B cell (primary cell): ENCODE measurements around the gene FAM124A. TPM values are rescaled to one million over a fixed set of nuclear protein-coding genes. Genes with fewer than 3 reads are reported as not detected.

Source experiments
- ATAC-seq: fragments of 200-7000 bp; cut with Tn5 transposase; one replicate; pipeline ENCODE4 v1.10.0; 2021; ENCODE audit warnings: low read depth, mild to moderate bottlenecking, moderate number of reproducible peaks, moderate library complexity
- CTCF ChIA-PET: fragments of 350-600 bp; sonication (Branson Sonifier 250); formaldehyde crosslinking; loops from one replicate; lab custom pipeline; 2021; ENCODE audit warnings: antibody characterized with exemption, inconsistent platforms; lab: Charles Lee
- POLR2A ChIA-PET: fragments of 350-600 bp; sonication (Branson Sonifier 250); formaldehyde crosslinking; loops from one replicate; lab custom pipeline; 2021; ENCODE audit warnings: antibody characterized with exemption; lab: Charles Lee
- DNase-seq: peaks from one replicate; pipeline ENCODE4 v3.0.0; 2013
- H2AFZ ChIP-seq: 2 replicates; pipeline ENCODE4 v1.6.1; 2012; ENCODE audit warnings: mild to moderate bottlenecking, low read depth, low read length; ENCODE audit not compliant: insufficient read depth, poor library complexity, severe bottlenecking
- H3K27ac ChIP-seq, 2 donors: 1 replicate in 1 of 2; 2 replicates in 1 of 2; pipeline ENCODE4 v1.5.1; 2012 to 2013; ENCODE audit warnings: low read length in 2 of 2, mild to moderate bottlenecking in 2 of 2, moderate library complexity in 1 of 2
- H3K27me3 ChIP-seq, 4 experiments: fragments of 200-600 bp in 1 of 4; sonication (generic) in 1 of 4; replicated peaks in 1 of 4; 1 replicate in 2 of 4; 2 replicates in 2 of 4; pipeline versions ENCODE4 v1.6.1 to v1.7.0; 2013 to 2016; ENCODE audit warnings: low read length in 3 of 4, mild to moderate bottlenecking in 2 of 4, mixed read lengths in 1 of 4, moderate library complexity in 1 of 4; ENCODE audit not compliant: insufficient read depth in 4 of 4, control insufficient read depth in 3 of 4; ENCODE audit errors: control extremely low read depth in 1 of 4
- H3K36me3 ChIP-seq, 2 experiments: replicated peaks in 1 of 2; 1 replicate in 1 of 2; 2 replicates in 1 of 2; pipeline versions ENCODE4 v1.6.1 to v1.7.1; 2013; ENCODE audit warnings: low read length in 1 of 2; ENCODE audit not compliant: insufficient read depth in 2 of 2, control insufficient read depth in 1 of 2; ENCODE audit errors: control extremely low read depth in 1 of 2, extremely low read depth in 1 of 2
- H3K4me1 ChIP-seq, 2 donors: fragments of 200-600 bp in 1 of 2; sonication (generic) in 1 of 2; 1 replicate in 1 of 2; 2 replicates in 1 of 2; pipeline versions ENCODE4 v1.5.1 to v1.6.1; 2013 to 2017; ENCODE audit warnings: low read length in 2 of 2; ENCODE audit not compliant: control insufficient read depth in 2 of 2, insufficient read depth in 2 of 2
- H3K4me2 ChIP-seq: replicated peaks from 2 replicates; pipeline ENCODE3; 2012; ENCODE audit warnings: mild to moderate bottlenecking, low read depth, low read length; ENCODE audit not compliant: poor library complexity, severe bottlenecking
- H3K4me3 ChIP-seq, 5 experiments: fragments of 200-600 bp in 1 of 5; sonication (generic) in 1 of 5; 1 replicate in 3 of 5; 2 replicates in 2 of 5; pipeline versions ENCODE4 v1.5.1 to v1.7.0; 2011 to 2016; ENCODE audit warnings: low read length in 4 of 5, mild to moderate bottlenecking in 4 of 5, low read depth in 2 of 5, control low read depth in 1 of 5, moderate library complexity in 1 of 5; ENCODE audit not compliant: insufficient read depth in 1 of 5; ENCODE audit errors: control extremely low read depth in 1 of 5, extremely low read depth in 1 of 5
- H3K79me2 ChIP-seq: fragments of 200-600 bp; sonication (generic); one replicate; pipeline ENCODE4 v1.6.0; 2016; ENCODE audit warnings: low read length; ENCODE audit not compliant: control insufficient read depth, insufficient read depth
- H3K9ac ChIP-seq: fragments of 200-600 bp; sonication (generic); 2 replicates; pipeline ENCODE4 v1.6.1; 2017; ENCODE audit warnings: mild to moderate bottlenecking, low read length, moderate library complexity
- H3K9me3 ChIP-seq, 3 donors: one replicate each; pipeline versions ENCODE4 v1.6.1 to v1.7.1; 2013; ENCODE audit warnings: low read length in 2 of 3; ENCODE audit not compliant: control insufficient read depth in 2 of 3, insufficient read depth in 1 of 3; ENCODE audit errors: control extremely low read depth in 1 of 3
- H4K20me1 ChIP-seq: 2 replicates; pipeline ENCODE4 v1.6.0; 2012; ENCODE audit warnings: mild to moderate bottlenecking, low read length; ENCODE audit not compliant: insufficient read depth, control insufficient read depth, poor library complexity, severe bottlenecking
- H3K27ac Mint-ChIP-seq: one replicate; pipeline ENCODE4 v1.8.0; 2021; ENCODE audit warnings: mixed read lengths
- H3K27me3 Mint-ChIP-seq: one replicate; pipeline ENCODE4 v1.8.0; 2021; ENCODE audit warnings: mixed read lengths
- H3K4me1 Mint-ChIP-seq: one replicate; pipeline ENCODE4 v1.8.0; 2021; ENCODE audit warnings: mixed read lengths
- H3K4me3 Mint-ChIP-seq: one replicate; pipeline ENCODE4 v1.8.0; 2021; ENCODE audit warnings: mixed read lengths
- H3K9me3 Mint-ChIP-seq: one replicate; pipeline ENCODE4 v1.8.0; 2022; ENCODE audit warnings: mixed read lengths; ENCODE audit not compliant: insufficient read depth
- EZH2 ChIP-seq: IDR thresholded peaks from 2 replicates; pipeline ENCODE4 v1.6.1; 2012; ENCODE audit warnings: borderline replicate concordance, low read depth, mild to moderate bottlenecking, moderate library complexity, low read length; ENCODE audit not compliant: insufficient read depth, poor library complexity, severe bottlenecking
- WGBS: methylation state at CpG from one replicate; pipeline ENCODE4 v1.1.5; 2013; ENCODE audit warnings: missing lambda C conversion rate; ENCODE audit not compliant: insufficient coverage; 5-methylcytosine and 5-hydroxymethylcytosine counted together
- intact Hi-C: fragments of 100-400 bp; cut with micrococcal nuclease; formaldehyde crosslinking; loops from one replicate; pipeline ENCODE4 v1.10.0; 2022
- polyA plus RNA-seq: library from polyadenylated mRNA; depleted of rRNA; stranded (reverse); fragments of >200 nt; gene quantifications from 2 replicates; pipeline ENCODE4 v1.2.3, GENCODE V29; 2012
- total RNA-seq, 2 donors: library from RNA; stranded (reverse); fragments of 120-200 nt in 1 of 2; gene quantifications; 1 replicate in 1 of 2; 2 replicates in 1 of 2; pipeline versions ENCODE4 v1.2.3 to v1.2.4, GENCODE V29; 2013 to 2022
- TF ChIP-seq, protein P1 (sequence below): fragments of 200-600 bp; IDR thresholded peaks from one replicate; pipeline ENCODE4 v1.8.0; 2022; ENCODE audit warnings: antibody characterized with exemption, mild to moderate bottlenecking

The FAM124A gene
- total and polyA plus RNA-seq, 2 donors (not counting 1 experiment from before 2014, with no cell fraction given): 0.09 to 0.39 TPM

DNA sequence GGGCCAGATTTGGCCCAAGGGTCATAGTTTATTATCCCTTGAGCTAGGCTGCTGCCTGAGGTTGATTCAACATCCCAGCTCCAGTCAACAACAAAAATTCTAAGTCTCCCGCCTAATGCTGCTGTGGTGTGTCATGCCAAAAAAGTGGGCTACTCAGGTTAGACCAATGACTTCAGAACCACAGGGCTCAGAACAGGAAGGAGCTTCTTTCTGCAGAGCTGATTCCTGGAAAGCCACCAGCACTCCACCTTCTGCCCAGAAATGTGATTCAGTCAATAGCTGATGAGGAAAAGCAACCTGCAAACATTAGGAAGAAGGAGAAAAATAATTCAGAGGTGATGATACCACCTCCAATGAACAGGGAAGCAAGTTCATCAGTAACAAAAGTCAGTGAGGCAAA lies 61.2 kb downstream of the FAM124A start:
- no CpG with 5 or more reads among the region's 1 CpG for WGBS
- TF ChIP-seq EZH2: no peak
- TF ChIP-seq, protein P1, sequence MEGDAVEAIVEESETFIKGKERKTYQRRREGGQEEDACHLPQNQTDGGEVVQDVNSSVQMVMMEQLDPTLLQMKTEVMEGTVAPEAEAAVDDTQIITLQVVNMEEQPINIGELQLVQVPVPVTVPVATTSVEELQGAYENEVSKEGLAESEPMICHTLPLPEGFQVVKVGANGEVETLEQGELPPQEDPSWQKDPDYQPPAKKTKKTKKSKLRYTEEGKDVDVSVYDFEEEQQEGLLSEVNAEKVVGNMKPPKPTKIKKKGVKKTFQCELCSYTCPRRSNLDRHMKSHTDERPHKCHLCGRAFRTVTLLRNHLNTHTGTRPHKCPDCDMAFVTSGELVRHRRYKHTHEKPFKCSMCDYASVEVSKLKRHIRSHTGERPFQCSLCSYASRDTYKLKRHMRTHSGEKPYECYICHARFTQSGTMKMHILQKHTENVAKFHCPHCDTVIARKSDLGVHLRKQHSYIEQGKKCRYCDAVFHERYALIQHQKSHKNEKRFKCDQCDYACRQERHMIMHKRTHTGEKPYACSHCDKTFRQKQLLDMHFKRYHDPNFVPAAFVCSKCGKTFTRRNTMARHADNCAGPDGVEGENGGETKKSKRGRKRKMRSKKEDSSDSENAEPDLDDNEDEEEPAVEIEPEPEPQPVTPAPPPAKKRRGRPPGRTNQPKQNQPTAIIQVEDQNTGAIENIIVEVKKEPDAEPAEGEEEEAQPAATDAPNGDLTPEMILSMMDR: no peak
- intact Hi-C loops: no loop called here

GRCh38 chr13:51284339-51284738 lies 62.1 kb downstream of the FAM124A start:
- ATAC-seq: no peak

More for the DNA sequence above, 61.2 kb downstream of the FAM124A start:
- Histone ChIP-seq H2AFZ (no peak overlapping the region), H3K27me3 (peaks cover 0 to 4% (median 0%) of the 10 kb centered on the region in 4 experiments), H3K4me2 (no peak overlapping the region), H3K36me3 (no peaks in the 10 kb centered on the region), H3K27ac (no peak overlapping the region), H3K9me3 (no peaks in the 10 kb centered on the region), H3K4me1 (peaks cover 0 to 3% of the 10 kb centered on the region in 2 donors), H3K4me3 (no peak overlapping the region), H3K79me2 (no peaks in the 10 kb centered on the region), H3K9ac (no peak overlapping the region), H4K20me1 (no peaks in the 10 kb centered on the region)
- ATAC-seq: no peak
- Mint-ChIP-seq H3K4me3 (no peak overlapping the region), H3K27ac (no peak overlapping the region), H3K9me3 (no peaks in the 10 kb centered on the region), H3K4me1 (no peaks in the 10 kb centered on the region), H3K27me3 (peaks cover 4% of the 10 kb centered on the region)
- CTCF ChIA-PET: interaction anchor here (0.7 to 2.2 kb wide), 3 partner anchors 10 to 545 kb away, joined by 3 to 12 read pairs (median 5); no protein-coding TSS in a partner anchor
- DNase-seq: no peak
- POLR2A ChIA-PET: interaction anchor here (0.7 kb wide), 1 partner anchor 15 kb away, joined by 12 read pairs; no protein-coding TSS in a partner anchor

More at GRCh38 chr13:51284339-51284738, 62.1 kb downstream of the FAM124A start:
- no peak for DNase-seq
- 90% methylated on average over 1 of the region's 3 CpGs for WGBS
- Histone ChIP-seq H3K79me2 (no peaks in the 10 kb centered on the region), H3K4me1 (peaks cover 0 to 3% of the 10 kb centered on the region in 2 donors), H3K9ac (no peak overlapping the region), H3K27me3 (peaks cover 0 to 4% (median 0%) of the 10 kb centered on the region in 4 experiments), H3K4me3 (no peak overlapping the region), H2AFZ (no peak overlapping the region), H3K4me2 (no peak overlapping the region), H3K27ac (no peak overlapping the region), H3K36me3 (no peaks in the 10 kb centered on the region), H4K20me1 (no peaks in the 10 kb centered on the region), H3K9me3 (peaks cover 0 to under 1% (median 0%) of the 10 kb centered on the region in 3 donors)
- intact Hi-C loops: no loop called here
- no peak for TF ChIP-seq EZH2
- ChIA-PET CTCF (interaction anchor here (0.9 to 5.6 kb wide), 3 partner anchors 159 to 514 kb away, joined by 3 to 150 read pairs (median 38); no protein-coding TSS in a partner anchor), POLR2A (no interaction called here)
- Mint-ChIP-seq H3K4me1 (no peaks in the 10 kb centered on the region), H3K27ac (peak overlapping the region; percentile 8), H3K9me3 (no peaks in the 10 kb centered on the region), H3K4me3 (no peak overlapping the region), H3K27me3 (peaks cover 4% of the 10 kb centered on the region)
